ENCODE measurements around the gene FBXO47.
"Not testable (repeated sequence)": the region's sequence is repeated elsewhere in the genome, so short reads cannot be mapped to it uniquely, and the experiment has no call there.

The FBXO47 gene

DNA sequence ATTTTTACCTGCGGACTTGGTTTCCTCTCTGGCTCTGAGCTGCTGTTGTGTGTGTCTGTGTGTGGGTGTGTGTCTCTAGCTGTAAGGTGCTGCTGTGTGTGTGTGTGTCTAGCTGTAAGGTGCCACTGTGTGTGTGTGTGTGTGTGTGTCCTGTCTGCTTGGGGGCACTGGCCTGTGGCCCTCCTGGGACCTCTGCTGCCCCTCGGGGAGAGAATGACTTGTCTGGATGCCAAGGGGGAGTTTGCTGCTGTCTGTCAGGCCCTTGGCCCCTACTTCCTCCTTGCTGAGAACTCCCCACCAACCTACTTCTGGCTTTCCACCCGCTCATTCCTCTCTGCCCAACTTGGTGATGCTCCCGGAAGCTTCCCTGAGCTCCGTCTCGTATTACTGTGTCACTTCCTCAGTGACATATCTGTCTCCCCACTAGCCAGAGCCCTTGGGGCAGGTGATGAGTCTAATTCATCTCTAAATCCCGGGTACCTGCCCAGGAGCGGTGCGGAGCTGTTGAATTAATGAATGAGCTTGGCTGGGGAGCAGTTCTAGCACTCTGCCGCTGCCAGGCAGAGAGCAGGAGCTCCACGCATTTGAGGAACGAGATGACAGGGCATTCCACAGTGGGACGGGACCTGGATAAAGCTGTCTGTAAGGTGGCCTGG is 45.3 kb downstream of the FBXO47 start:
- DNase-seq: no peak

DNA sequence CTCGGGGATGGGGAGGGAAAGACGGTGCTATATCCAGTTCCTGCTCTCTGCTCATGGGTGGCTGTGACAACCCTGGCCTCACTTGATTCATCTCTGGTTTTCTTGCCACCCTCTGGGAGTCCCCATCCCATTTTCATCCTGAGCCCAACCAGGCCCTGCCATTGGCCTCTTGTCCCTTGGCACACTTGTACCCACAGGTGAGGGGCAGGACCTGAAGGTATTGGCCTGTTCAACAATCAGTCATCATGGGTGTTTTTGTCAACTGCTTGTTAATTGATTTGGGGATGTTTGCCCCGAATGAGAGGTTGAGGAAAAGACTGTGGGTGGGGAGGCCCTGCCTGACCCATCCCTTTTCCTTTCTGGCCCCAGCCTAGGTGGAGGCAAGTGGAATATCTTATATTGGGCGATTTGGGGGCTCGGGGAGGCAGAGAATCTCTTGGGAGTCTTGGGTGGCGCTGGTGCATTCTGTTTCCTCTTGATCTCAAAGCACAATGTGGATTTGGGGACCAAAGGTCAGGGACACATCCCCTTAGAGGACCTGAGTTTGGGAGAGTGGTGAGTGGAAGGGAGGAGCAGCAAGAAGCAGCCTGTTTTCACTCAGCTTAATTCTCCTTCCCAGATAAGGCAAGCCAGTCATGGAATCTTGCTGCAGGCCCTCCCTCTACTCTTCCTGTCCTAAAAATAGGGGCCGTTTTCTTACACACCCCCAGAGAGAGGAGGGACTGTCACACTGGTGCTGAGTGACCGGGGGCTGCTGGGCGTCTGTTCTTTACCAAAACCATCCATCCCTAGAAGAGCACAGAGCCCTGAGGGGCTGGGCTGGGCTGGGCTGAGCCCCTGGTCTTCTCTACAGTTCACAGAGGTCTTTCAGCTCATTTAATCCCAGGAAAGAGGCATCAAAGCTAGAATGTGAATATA is 46.6 kb downstream of the FBXO47 start:
- no peak for DNase-seq

DNA sequence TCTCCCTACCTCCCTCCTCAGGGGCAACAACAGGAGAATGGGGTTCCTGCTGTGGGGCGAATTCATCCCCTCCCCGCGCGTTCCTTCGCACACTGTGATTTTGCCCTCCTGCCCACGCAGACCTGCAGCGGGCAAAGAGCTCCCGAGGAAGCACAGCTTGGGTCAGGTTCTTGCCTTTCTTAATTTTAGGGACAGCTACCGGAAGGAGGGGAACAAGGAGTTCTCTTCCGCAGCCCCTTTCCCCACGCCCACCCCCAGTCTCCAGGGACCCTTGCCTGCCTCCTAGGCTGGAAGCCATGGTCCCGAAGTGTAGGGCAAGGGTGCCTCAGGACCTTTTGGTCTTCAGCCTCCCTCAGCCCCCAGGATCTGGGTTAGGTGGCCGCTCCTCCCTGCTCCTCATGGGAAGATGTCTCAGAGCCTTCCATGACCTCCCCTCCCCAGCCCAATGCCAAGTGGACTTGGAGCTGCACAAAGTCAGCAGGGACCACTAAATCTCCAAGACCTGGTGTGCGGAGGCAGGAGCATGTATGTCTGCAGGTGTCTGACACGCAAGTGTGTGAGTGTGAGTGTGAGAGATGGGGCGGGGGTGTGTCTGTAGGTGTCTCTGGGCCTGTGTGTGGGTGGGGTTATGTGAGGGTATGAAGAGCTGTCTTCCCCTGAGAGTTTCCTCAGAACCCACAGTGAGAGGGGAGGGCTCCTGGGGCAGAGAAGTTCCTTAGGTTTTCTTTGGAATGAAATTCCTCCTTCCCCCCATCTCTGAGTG is 47.7 kb downstream of the FBXO47 start:
- no peak for DNase-seq

DNA sequence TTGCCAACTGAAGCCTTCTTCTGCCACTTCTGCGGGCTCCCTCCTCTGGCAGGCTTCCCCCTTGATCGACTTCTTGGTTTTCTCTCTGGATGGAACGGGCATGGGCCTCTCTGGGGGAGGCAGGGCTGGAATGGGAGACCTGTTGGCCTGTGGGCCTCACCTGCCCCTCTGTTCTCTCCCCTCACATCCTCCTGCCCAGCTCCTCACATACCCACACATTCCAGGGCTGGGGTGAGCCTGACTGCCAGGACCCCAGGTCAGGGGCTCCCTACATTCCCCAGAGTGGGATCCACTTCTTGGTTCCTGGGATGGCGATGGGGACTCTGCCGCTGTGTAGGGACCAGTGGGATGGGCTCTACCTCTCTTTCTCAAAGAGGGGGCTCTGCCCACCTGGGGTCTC is 48.3 kb downstream of the FBXO47 start:
- no peak for DNase-seq

DNA sequence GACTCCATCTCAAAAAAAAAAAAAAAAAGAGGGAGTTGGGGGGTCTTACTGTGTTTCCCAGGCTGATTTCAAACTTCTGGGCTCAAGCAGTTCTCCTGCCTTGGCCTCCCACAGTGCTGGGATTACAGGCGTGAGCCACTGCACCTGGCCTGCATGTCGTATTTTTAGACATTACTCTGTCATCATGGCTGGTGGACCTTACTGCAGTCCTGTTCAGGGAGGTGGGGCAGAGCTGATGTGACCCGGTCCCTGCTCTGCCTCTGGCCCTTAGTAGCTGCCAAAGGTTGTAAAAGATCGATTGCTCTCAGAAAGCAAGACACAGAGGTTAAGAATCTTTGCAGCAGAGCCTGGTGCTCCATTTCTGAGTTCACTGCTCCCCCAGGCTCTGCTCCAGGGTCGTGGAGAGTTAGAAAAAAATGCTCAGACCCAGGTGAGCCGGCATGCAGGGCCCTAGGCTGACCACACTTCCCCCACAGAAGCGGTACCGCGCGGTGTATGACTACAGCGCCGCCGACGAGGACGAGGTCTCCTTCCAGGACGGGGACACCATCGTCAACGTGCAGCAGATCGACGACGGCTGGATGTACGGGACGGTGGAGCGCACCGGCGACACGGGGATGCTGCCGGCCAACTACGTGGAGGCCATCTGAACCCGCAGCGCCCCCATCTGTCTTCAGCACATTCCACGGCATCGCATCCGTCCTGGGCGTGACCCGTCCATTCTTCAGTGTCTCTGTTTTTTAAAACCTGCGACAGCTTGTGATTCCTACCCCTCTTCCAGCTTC is 48.9 kb downstream of the FBXO47 start:
- no peak for DNase-seq

DNA sequence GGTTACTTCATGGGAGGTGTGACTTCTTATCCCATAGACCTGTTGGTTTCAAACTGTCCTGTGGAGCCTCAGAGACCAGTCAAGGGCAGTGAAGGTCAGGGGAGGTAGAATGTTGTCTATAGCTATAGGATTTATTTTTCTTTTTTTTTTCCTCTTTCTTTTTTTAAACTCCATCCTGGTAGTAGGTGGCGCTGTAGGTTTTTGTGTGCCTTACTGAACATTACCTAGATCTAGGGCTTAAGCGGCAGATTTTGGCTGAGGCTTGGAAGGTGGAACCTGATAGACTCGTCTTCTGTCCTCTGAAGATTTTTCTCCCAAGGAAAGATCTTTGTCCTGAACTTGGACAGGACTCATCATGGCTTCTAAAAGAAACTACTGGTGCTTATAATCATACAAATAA is 49.9 kb downstream of the FBXO47 start:
- DNase-seq: no peak

DNA sequence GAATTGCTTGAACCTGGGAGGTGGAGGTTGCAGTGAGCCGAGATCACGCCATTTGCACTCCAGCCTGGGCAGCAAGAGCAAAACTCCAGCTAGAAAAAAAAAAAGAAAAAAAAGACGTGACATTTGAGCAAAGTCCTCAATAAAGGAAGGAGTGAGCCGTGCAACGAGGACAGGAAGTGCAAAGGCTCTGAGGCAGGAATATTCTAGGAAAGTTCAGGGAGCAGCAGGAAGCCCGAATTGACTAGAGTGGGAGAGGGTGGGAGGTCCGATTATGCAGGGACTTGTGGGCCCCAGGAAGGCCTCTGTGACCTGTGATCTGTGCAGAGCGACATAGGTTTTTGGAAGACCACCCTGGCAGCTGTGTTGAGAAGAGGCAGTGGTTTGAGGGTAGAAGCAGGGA is 50.4 kb downstream of the FBXO47 start:
- DNase-seq: no peak

DNA sequence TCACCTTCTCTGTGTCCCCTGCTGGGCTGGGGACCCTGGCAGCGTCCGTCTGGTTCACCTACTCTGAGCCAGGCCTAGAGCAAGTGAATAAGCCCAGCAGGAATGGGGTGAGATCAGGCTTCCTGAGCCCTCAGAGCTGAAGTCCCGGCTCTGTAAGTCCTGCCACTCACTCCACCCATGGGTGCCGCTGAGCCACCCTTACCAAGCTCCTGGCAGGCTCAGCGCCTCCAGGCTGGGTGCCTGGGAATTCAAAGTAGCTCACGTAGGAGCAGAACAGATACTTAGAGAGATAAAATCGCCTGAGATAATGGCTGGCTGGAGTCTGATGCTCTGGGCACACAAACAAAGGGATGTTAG is 51.6 kb downstream of the FBXO47 start:
- no peak for DNase-seq

DNA sequence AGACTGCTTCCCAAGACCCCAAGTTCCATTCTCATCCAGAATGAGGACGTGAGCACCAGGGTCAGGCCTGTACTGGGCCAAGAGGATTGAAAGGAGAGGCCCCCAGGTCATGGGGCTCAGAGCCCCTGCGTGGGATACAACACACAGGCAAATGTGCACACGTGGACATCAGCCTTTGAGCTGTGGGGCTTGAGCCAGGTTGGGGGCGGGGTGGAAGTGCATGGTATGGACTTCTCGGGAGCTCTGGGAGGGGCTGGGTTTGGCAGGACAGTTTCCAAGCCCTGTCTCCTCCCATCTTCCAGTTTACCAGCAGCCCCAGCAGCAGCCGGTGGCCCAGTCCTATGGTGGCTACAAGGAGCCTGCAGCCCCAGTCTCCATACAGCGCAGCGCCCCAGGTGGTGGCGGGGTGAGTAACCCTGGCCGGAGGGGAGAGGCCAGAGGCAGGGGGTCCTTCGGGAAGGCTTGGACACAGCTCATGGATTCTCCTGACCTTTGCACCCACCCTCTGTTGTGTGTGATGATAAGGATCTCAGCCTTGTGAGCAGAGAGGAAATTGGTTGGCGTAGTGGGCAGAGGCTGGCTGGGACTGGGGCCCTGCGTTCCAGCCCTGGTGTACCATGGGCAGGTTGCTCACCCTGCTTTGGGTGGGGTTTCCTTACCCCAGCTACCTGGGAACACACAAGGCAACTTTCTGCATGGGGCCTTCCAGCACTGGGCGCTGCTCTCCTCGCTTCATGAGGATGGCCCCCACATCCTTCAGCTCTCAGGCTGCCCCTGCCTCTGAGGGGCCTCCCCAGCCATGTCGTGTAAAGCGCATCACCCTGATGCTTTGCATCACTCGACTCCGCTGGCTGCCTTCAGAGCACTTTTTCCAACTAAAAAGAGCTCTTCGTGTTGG is 52.2 kb downstream of the FBXO47 start:
- DNase-seq: no peak

DNA sequence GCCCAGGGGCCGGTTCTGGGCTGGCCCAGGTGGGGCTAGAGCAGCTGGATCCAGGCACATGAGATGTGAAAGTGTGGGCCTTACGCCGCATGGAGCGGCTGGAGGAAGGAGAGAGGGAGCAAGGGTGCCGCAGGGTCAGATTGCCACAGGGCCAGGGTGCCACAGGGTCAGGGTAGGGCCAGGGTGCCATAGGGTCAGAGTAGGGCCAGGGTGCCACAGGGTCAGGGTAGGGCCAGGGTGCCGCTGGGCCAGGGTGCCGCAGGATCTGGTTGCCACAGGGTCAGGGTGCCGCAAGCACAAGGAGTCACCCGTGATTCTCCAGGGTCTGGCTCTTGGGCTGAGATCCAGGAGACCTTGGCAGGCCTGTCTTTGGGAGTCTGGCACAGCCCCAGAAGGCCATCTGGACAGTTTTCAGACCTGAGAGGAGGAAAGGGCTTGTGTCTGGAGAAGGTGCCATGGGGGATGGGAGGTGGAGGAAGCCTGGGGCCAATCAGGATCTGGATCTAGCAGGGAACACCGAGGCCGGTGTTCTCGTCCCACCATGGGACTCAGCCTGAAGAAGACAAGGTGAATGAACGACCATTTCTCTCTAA is 54.9 kb downstream of the FBXO47 start:
- DNase-seq: no peak

DNA sequence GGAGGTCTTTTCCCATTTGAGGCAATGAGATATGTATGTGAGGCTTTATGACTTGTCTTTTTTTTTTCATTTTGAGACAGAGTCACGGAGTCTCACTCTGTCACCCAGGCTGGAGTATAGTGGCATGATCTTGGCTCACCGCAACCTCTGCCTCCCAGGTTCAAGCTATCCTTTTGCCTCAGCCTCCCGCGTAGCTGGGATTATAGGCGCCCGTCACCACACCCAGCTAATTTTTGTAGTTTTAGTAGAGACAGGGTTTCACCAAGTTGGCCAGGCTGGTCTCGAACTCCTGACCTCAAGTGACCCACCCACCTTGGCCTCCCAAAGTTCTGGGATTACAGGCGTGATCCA is 55.5 kb downstream of the FBXO47 start:
- DNase-seq: not testable (repeated sequence)

DNA sequence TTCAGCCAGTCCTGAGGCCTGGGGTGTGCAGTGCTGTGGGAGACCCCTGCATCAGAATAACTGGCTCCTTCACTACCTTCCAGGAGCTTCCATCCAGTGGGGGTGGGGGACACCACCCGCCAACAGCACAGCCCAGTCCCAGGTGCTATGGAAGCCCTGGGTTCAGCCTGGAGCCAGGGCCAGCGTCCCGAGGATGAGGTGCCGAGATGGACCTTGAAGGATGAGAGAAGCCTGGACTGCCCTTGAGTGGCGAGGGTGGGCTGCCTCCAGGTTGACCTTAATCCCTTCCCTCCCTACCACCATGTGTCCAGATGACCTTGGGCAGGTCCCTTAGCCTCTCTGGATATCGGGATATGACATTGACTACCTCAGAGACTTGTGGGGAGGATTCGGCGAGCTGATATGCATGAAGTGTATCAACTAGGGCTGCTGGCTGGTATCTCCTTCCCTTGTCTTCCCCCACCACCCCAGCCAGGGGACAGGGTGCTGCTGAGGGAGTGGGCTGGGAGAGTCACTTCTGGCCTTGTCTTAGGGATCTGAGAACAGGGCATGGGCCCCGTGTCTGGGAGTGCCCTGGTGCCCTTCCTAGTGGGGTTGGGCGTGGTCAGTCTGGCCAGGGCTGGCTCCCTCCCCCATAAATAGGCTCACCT is 56.0 kb downstream of the FBXO47 start:
- DNase-seq: no peak

DNA sequence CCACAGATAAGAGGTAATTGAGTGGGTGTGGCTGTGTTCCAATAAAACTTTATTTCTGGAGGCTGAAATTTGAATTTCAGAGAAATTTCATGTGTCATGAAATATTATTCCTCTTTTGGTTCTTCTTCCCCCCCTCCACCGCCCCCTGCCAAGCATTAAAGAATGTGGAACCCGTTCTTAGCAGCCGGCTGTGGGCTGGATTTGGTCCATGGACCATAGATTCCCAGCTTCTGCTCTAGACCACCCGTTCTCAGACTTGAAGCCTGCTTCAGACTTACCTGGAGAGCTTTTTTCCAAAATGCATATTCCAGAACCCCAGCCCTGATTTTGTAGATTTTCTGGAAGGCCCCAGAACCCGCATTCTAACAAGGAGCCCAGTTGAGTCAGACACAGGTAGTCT is 56.9 kb downstream of the FBXO47 start:
- DNase-seq: no peak

DNA sequence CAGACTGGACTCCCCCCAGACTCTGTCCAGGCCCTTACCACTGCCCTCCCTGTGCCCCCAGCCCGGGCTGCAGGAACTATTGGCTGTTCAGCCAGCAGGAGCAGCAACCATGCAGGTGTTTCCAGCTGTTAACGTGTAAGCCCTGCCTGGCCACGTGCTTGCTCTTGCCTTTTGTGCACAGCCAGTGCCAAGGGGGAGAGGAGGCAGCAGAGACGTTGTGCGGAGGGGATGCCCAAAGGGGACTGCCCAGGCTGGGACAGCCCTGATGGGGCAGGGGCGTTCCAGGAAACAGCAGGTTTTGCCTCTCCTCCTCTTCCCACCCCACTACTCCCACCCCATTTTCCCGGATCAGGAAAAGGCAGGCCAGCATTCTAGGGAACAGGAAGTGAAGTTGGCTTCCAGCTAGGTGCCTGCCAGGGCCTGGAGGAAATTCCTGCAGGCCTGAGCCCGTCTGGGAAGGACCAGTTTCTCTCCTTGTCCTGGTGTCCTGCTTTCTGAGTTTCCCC is 58.5 kb downstream of the FBXO47 start:
- no peak for DNase-seq

DNA sequence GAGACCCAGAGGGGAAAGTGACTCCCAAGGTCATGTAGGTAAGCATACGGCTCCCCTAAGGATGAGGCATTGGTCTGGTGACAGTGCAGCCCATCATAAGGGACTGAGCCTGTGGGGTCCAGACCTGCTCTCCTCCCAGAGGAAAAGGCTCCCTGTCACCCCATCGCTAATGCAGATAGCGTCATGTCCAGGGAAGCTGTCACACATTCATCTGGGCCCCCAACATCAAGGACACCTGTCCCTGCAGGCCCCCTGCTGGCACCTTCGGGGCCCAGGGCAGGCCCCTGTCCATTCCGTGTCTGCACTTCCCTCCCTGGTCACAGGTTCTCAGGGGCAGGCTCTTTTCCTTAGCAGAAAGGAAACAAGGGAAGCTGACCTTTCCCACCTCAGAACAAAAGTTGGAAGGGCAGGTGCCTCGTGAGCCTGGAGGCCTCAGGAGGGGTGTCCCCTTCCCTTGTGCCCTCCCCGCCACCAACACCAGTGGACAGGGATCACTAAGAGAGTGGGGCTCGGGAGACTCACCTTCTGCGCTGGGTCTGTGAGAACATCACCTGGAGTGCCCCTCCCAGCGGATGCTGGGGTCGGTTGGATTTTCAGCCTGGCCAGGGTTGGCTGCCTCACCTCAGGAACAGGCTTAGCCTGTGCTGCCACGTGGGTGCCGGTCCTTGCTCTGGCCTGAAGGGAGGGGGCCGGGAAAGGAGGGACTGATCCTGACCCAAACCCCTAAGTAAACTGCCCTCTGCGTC is 59.1 kb downstream of the FBXO47 start:
- no peak for DNase-seq

DNA sequence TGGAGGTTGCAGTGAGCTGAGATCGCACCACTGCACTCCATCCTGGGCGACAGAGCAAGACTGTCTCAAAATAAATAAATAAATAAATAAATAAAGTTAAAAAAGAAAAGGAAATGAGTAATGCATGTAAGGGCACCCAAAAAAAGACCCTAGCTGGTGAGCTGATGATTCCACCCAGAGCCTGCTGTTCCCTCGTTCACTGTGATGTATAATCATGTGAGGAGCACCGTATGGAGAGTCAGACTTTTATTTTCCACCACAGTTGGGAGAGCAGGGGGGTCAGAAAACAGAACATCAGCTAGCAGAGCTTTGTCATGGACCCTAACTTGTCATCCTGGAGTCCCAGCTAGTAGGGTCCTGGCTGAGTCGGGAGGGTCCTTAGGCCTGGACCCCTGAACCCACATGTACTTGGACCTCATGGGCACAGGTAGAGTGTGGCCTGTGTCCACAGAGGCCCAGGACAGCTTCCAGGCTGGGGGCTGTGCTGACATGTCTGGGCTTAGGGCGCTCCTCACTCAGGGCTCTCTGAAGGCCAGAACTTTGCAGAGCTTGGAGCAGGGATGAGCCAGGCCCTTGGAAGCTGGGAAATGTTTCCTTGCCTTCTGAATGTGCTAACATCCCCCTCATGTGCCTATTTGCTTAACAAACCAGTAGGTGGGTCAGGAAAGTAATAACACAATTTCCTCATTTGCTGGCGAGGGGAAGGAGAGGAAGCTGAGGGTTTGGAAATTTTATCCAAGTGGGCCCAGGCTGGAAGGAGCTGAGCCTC is 60.6 kb downstream of the FBXO47 start:
- DNase-seq: no peak

DNA sequence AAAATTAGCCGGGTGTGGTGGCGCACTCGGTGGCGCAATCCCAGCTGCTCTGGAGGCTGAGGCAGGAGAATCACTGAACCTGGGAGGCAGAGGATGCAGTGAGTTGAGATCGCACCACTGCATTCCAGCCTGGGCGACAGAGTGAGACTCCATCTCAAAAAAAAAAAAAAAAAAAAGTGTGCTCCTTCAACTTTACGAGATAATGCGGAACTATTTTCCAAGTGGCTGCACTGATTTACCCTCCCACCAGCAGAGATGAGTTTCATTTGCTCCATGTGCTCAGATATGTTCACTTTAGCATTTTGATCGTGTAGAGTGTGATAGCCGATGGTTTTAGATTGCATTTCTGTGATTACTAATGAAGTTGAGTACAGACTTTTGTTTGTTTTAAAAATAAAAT is 61.8 kb downstream of the FBXO47 start:
- DNase-seq: no peak

DNA sequence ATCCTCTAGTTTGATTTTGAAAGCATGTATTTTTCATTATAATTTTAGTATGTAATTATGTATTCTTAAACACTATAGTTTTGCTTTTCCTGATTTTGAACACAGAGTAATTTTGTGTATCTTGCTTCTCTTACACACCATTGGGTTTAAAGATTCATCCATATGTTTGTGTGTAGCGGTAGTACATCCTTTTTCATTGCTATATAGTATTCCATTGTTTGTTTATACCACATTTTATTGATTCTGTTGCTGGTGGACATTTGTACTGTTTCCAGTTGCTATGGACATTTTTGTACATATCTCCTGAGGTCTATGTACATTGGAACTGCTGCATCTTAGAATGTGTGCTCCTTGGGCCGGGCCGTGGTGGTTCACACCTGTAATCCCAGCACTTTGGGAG is 62.3 kb downstream of the FBXO47 start:
- DNase-seq: no peak

DNA sequence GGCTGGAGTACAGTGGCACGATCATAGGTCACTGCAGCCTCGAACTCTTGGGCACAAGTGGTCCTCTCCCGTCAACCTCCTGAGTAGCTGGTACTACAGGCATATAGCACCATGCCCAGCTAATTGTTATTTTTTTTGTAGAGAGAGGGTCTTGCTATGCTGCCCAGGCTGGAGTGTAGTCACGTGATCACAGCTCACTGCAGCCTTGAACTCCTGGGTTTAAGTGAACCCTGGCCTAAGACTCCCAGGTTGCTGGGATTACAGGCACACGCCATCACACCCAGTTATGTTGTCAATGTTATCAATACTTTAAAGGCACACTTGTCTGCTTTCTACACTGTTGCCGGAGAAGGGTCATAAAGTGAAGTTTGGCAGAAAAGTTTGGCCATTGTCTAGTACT is 63.8 kb downstream of the FBXO47 start:
- no peak for DNase-seq

Data from NCI-H748 treated with DMSO at 0.1 percent for 48 hours (cell line).